NCI-H128 (cell line): Measurements from ENCODE around the gene TMEM132D.
"Not testable (repeated sequence)": the region's sequence is repeated elsewhere in the genome, so short reads cannot be mapped to it uniquely, and the experiment has no call there.

Source experiments
- DNase-seq: peaks from one replicate; lab custom pipeline; 2025; ENCODE audit not compliant: unreplicated experiment; lab: John Stamatoyannopoulos, UW

TMEM132D gene

GRCh38 chr12:129200576-129200975, 703.2 kb downstream of the TMEM132D start:
- DNase-seq = no peak

- no peak for DNase-seq
These were observed 706.9 kb downstream of the TMEM132D start for GRCh38 chr12:129196927-129197326.

DNA sequence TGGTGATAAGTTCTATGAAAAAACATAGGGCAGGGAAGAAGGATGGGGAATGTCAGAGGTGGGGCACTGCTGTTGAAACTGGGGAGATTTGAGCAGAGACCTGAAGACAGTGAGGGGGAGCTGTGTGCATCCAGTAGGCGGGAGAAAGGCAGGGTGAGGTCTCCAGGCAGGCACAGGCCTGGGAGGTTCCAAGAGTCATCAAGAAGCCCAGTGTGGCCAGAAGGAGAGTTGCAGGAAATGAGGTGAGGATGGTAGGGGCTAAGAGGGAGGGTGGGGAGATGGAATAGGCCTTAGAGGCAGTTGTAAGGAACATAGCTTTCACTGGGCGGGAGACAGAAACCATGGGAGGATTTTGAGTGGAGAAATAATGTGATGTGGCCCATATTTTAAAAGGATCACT, 708.7 kb downstream of the TMEM132D start:
- no peak for DNase-seq

- DNase-seq = no peak
These were observed 710.5 kb downstream of the TMEM132D start for GRCh38 chr12:129193263-129193871.

- DNase-seq = no peak
These were observed 713.0 kb downstream of the TMEM132D start for GRCh38 chr12:129190827-129191226.

- DNase-seq = not testable (repeated sequence)
These were observed 713.9 kb downstream of the TMEM132D start for GRCh38 chr12:129189879-129190278.

- DNase-seq = no peak
These were observed 716.9 kb downstream of the TMEM132D start for GRCh38 chr12:129186952-129187351.

DNA sequence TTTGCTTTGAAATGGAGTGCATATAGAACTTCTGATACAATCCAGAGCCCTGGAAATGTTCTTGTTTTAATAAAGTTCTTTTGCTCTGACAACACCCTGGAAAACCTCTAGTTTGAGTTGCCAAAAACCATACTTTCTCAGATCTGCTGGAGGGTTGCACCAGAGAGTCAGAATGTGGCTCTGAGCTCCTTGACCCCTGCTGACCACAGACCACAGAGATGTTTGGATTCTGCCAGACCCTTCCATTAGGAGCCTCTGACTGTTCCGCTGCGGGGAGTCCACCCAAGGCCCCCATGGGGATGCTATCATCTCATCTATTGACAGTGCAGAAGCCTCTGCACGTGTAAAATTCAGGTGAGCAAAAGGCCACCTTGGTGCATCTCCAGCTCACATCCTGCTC, 718.0 kb downstream of the TMEM132D start:
- DNase-seq = no peak

GRCh38 chr12:129184127-129184928, 719.5 kb downstream of the TMEM132D start:
- DNase-seq = no peak

DNA sequence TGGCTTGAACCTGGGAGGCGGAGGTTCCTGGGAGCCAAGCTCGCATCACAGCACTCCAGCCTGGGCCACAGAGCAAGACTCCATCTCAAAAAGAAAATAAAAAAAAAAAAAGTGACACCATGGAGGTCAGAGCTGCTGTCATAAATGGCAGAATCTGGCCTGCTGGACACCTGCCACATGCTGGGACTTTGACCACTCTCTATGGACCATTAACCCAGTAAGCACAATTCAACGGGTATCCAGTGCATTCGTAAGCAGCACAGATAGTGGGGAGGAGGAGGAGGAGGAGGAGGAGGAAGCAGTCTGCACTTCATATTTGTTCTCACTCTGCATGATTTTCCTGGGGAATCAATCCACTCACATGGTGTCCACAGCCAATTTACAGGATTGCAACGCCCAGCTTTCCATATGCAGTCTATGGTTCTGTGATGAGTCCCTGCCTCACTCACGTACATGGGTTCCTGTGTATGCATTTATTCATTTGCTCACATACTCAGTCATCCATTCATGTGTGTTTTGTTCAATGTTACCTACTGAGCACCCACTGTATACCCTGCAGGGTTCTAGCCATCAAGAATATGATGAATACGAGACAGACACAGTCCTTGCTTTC, 723.8 kb downstream of the TMEM132D start:
- no peak for DNase-seq

GRCh38 chr12:129169928-129170327, 733.9 kb downstream of the TMEM132D start:
- no peak for DNase-seq

- DNase-seq = no peak
These were observed 740.0 kb downstream of the TMEM132D start for GRCh38 chr12:129163861-129164260.

DNA sequence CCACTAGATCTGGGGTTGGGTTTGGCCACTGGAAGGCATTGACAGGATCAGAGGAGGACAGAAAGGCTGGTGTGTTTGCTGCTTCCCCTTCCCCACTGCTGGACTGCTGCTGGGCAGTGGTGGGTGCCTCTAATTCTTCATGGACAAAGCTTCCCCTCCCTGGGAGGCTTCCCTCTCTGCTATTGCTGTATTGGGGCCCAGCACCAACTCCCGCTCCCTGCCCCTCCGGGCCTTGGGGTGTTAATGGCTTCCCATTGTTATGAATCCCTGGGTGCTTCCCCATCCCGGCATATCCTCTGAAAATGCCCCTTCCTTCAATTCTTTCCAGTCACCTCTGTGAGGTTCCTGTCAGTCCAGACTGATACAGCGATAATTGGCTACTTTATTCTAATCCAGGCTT, 740.4 kb downstream of the TMEM132D start:
- no peak for DNase-seq

GRCh38 chr12:129162805-129163204, 741.0 kb downstream of the TMEM132D start:
- no peak for DNase-seq

DNA sequence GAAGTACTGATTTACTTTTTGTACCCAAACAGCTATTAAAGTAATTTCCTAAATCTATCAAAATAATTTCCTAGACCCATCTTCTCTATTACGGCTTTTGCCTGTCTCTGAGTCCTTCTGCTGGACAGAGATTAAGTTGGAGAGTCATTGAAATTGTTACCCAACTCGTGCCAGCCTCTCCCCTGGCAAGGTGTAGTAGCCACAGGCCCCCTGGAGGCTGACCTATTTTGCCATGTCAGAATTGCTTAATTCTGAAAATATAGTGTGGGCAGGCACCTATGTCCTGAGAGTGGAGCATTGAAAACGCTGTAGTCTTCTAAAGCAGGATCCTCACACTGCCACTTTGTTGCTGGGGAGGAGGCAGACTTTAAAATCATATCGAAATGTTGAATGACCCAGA, 742.3 kb downstream of the TMEM132D start:
- no peak for DNase-seq

- DNase-seq = no peak
These were observed 743.5 kb downstream of the TMEM132D start for GRCh38 chr12:129160282-129160681.

GRCh38 chr12:129152351-129153104, 751.3 kb downstream of the TMEM132D start:
- no peak for DNase-seq

DNA sequence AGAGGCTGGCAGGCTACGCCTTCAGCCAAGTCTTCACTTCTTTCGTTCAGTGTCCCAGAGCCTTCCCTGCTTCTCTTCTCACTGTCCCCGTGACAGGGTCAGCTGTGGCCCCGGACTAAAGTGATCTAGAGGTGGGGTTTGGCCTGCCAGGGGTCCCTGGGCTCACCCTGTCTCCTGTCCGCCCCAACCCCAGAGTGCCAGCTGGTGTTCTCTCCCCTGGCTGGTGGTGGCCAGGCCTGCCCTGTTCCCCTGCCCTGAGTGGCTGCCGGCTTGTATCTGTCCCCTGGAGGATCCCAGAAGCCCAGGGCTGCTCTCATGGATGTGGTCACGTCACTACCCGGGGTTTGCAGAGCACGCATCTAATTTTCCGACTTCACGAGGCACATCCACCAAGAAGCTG, 753.1 kb downstream of the TMEM132D start:
- no peak for DNase-seq

DNA sequence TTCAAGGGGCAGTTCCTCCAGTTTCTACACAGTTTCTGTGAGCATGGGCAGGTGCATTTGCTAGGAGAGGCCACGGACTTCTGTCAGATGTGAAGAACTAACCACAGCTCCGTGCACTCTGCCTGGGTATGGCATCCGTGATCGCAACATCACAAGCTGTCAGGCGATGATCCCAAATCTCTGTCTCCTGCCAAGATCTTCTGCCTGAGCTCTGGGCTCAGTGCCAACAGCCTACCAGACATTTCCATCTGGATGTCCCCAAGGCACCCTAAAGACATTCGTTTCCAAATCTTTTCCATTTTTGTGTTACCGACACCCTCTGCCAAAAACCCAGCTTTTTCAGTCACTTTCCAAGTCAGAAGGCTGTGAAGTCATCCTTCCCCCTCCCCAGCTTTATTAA, 758.4 kb downstream of the TMEM132D start:
- no peak for DNase-seq

GRCh38 chr12:129138776-129139175, 765.0 kb downstream of the TMEM132D start:
- no peak for DNase-seq

DNA sequence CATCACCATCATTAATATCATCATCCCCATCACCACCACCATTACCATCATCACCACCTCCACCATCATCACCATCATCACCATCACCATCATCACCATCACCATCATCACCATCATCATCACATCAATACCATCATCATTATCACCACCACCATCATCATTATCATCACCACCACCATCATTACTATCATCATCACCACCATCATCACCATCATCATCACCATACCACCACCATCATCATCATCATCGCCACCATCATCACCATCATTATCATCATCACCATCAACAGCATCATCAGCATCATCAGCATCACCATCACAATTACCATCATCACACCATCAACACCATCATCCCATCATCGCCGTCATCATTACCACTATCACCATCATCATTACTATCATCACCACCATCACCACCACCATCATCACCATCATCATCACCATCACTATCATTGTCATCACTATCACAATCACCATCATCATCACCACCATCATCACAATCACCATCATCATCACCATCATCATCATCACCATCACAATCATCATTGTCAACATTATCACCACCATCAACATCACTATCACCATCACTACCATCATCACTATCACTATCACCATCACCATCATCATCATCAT, 767.0 kb downstream of the TMEM132D start:
- DNase-seq = no peak
